Fibroblast of villous mesenchyme (primary cell): ENCODE data around the gene KPNA5. TPM values are rescaled to one million over a fixed set of nuclear protein-coding genes. Genes with fewer than 3 reads are reported as not detected.
A peak's percentile ranks its signal among the peaks of the same experiment; 100 is the strongest.
"Not testable (repeated sequence)": the region's sequence is repeated elsewhere in the genome, so short reads cannot be mapped to it uniquely, and the experiment has no call there.

Experiments used
- DNase-seq: peaks from one replicate; pipeline ENCODE4 v3.0.0-alpha.2; 2010; ENCODE audit warnings: low read depth
- H3K4me3 ChIP-seq: 2 replicates; pipeline ENCODE4 v1.5.1; 2011; ENCODE audit warnings: low read depth, mild to moderate bottlenecking, low read length
- CTCF ChIP-seq: IDR thresholded peaks from 2 replicates; pipeline ENCODE4 v1.5.1; 2012; ENCODE audit warnings: low read depth, mild to moderate bottlenecking, low read length; ENCODE audit not compliant: insufficient read depth
- total RNA-seq: library from RNA; depleted of rRNA; stranded (reverse); fragments of >200 nt; gene quantifications from 2 replicates; pipeline ENCODE4 v1.2.3, GENCODE V29; 2012

KPNA5 gene
- total RNA-seq, 1 donor, result 7.8 TPM

DNA sequence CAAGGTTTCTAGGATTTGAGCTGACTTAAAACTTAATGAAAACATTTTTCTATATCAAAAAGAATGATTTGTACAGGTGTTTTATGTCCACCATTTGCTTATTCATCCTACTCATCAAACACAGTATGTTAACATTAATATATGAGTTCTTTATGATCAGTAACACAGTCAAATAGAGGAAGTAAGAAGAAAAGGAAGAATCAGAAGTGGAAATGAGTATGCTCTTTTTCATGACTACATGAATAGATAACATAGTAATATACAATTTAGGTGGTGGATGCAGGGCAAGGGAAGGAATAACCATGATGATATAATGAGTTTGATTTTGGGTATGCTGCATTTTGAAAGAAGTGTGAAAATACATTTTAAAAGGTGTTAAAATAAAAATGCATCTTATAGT, 16.5 kb downstream of the KPNA5 start:
- no peak for TF ChIP-seq CTCF
- no peak for DNase-seq
- H3K4me3 ChIP-seq, result no peak overlapping the region

GRCh38 chr6:116703888-116704287, 22.9 kb downstream of the KPNA5 start:
- H3K4me3 ChIP-seq, DNase-seq: not testable (repeated sequence)

DNA sequence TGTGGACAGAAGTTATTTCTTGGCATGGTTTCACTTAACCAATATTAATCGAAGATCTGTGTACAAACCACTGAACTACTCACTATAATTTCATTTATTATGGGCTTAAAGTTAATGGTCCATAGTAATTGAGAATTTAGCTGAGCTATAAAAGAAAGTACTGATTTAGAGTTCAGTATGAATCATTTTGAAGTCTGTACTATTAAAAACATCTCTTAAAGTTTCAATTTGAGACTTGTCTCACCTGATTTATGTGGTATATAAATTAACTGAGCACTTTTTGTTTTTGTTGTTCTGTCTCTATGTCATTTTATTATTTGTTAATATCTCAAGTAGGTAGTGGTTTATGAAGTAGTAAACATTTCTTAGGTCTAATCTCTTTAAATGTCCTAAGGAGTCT, 24.9 kb downstream of the KPNA5 start:
- no peak overlapping the region for H3K4me3 ChIP-seq
- no peak for TF ChIP-seq CTCF
- no peak for DNase-seq

GRCh38 chr6:116714296-116714695, 33.3 kb downstream of the KPNA5 start:
- TF ChIP-seq CTCF, result no peak
- no peak overlapping the region for H3K4me3 ChIP-seq
- DNase-seq, result no peak

DNA sequence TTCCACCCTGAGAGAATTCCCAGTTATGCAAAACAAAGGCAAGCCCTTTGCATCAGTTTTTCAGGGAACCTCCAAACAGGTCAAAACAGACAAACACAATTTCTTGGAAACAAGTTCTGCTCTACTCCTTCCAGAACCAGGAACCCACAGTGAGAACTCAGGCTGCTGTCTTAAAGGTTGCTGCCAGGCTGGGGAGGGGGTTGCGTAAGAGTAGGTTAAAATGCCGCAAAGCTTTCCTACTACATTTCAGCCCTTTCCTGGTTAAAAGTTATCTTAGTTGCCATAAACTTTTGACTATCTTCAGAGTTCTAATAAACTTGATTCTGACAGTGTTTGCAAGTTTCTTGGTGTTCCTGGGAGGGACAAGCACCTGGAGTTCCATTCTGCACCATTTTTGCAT, 33.8 kb downstream of the KPNA5 start:
- peak; percentile 12 for DNase-seq
- no peak for TF ChIP-seq CTCF

GRCh38 chr6:116726947-116727346, 45.9 kb downstream of the KPNA5 start:
- TF ChIP-seq CTCF, result no peak
- H3K4me3 ChIP-seq, result no peak overlapping the region
- no peak for DNase-seq

More for the DNA sequence above, 33.8 kb downstream of the KPNA5 start:
- H3K4me3 ChIP-seq, result no peak overlapping the region

- no peak overlapping the region for H3K4me3 ChIP-seq
Observed at GRCh38 chr6:116730513-116730912, 49.5 kb downstream of the KPNA5 start.

More at GRCh38 chr6:116730513-116730912, 49.5 kb downstream of the KPNA5 start:
- no peak for DNase-seq
- no peak for TF ChIP-seq CTCF
